ENCODE results near the gene SLC51B. TPM values are rescaled to one million over a fixed set of nuclear protein-coding genes. Genes with fewer than 3 reads are reported as not detected.
A peak's percentile ranks its signal among the peaks of the same experiment; 100 is the strongest.

The SLC51B gene
- total RNA-seq, 2 donors from 2014 or later = not detected

DNA sequence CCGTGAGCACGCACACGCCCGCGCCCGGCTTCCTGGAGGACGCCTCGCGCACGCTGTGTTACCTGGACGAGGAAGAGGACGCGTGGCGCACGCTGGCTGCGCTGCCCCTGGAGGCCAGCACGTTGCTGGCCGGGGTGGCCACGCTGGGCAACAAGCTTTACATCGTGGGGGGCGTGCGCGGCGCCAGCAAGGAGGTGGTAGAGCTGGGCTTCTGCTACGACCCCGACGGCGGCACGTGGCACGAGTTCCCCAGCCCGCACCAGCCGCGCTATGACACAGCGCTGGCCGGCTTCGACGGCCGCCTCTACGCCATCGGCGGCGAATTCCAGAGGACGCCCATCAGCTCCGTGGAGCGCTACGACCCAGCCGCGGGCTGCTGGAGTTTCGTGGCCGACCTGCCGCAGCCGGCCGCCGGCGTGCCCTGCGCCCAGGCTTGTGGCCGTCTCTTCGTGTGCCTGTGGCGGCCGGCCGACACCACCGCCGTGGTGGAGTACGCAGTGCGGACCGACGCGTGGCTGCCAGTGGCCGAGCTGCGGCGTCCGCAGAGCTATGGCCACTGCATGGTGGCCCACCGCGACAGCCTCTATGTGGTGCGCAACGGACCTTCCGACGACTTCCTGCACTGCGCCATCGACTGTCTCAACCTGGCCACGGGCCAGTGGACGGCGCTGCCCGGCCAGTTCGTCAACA, 32.2 kb downstream of the SLC51B start:
- no peak for ATAC-seq (ENCODE audit: insufficient number of reproducible peaks, low FRiP score, low read depth)
- no peaks in the 10 kb centered on the region for H3K36me3 ChIP-seq
- no peaks in the 10 kb centered on the region for H3K9me3 ChIP-seq
- H3K4me3 ChIP-seq = peak overlapping the region; percentile 21
- peak overlapping the region; percentile 80 to 91 for H3K27ac ChIP-seq
- no peaks in the 10 kb centered on the region for H3K27me3 ChIP-seq (replicated peaks; ENCODE audit: insufficient read depth)
- TF ChIP-seq, protein P1, sequence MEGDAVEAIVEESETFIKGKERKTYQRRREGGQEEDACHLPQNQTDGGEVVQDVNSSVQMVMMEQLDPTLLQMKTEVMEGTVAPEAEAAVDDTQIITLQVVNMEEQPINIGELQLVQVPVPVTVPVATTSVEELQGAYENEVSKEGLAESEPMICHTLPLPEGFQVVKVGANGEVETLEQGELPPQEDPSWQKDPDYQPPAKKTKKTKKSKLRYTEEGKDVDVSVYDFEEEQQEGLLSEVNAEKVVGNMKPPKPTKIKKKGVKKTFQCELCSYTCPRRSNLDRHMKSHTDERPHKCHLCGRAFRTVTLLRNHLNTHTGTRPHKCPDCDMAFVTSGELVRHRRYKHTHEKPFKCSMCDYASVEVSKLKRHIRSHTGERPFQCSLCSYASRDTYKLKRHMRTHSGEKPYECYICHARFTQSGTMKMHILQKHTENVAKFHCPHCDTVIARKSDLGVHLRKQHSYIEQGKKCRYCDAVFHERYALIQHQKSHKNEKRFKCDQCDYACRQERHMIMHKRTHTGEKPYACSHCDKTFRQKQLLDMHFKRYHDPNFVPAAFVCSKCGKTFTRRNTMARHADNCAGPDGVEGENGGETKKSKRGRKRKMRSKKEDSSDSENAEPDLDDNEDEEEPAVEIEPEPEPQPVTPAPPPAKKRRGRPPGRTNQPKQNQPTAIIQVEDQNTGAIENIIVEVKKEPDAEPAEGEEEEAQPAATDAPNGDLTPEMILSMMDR (IDR thresholded peaks at IDR 0.05) = no peak
- no peak for DNase-seq (ENCODE audit: low spot score)
- H3K4me1 ChIP-seq (ENCODE audit: control insufficient read depth in 1 of 2, low read depth in 2 of 2) = peaks cover 31 to 81% of the 10 kb centered on the region in 2 donors

DNA sequence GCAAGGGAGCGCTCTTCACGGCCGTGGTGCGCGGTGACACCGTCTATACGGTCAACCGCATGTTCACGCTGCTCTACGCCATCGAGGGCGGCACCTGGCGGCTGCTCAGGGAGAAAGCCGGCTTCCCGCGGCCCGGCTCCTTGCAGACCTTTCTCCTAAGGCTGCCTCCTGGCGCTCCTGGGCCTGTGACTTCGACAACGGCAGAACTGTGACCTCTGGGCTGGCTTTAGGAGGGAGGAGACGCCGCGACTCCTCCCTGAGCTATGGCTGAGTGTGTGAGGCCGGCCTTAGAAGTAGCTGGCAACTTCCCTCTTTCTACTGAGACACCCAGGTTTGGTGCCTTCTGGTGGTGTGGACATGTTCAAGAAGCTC, 32.8 kb downstream of the SLC51B start:
- TF ChIP-seq, protein P1 (IDR thresholded peaks at IDR 0.05) = peak; percentile 55
- H3K36me3 ChIP-seq = no peaks in the 10 kb centered on the region
- DNase-seq (ENCODE audit: low spot score) (no peak), ATAC-seq (ENCODE audit: insufficient number of reproducible peaks, low FRiP score, low read depth) (no peak)
- no peaks in the 10 kb centered on the region for H3K9me3 ChIP-seq
- H3K4me3 ChIP-seq = peak overlapping the region; percentile 21
- peaks cover 33 to 81% of the 10 kb centered on the region in 2 donors for H3K4me1 ChIP-seq (ENCODE audit: control insufficient read depth in 1 of 2, low read depth in 2 of 2)
- H3K27me3 ChIP-seq (replicated peaks; ENCODE audit: insufficient read depth) = no peaks in the 10 kb centered on the region
- H3K27ac ChIP-seq = peak overlapping the region; percentile 33 to 91

DNA sequence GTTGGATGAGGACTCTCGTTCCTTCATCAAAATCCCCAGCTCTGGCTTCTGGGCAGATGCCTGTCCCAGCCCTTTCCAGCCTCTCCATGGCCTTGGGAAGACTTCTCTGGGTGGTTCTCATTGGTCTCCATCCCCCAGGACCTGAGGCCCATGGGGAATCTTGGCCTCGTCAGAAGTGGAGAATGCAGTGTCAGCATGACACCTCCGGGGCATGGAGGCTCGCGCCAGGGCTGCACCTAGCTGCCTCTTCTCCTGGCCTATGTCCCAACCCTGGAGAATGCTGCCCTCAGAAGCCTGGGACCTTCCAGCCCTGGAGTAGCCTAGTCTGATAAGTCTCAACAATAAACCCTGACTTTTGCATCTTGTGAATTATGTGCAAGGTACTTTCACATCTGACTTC, 34.4 kb downstream of the SLC51B start:
- ATAC-seq (ENCODE audit: insufficient number of reproducible peaks, low FRiP score, low read depth) = no peak
- Histone ChIP-seq H3K36me3 (no peaks in the 10 kb centered on the region), H3K9me3 (no peaks in the 10 kb centered on the region), H3K4me3 (no peak overlapping the region), H3K27me3 (replicated peaks; ENCODE audit: insufficient read depth) (no peaks in the 10 kb centered on the region), H3K27ac (peak overlapping the region; percentile 5 to 20), H3K4me1 (ENCODE audit: control insufficient read depth in 1 of 2, low read depth in 2 of 2) (peaks cover 42 to 88% of the 10 kb centered on the region in 2 donors)
- DNase-seq (ENCODE audit: low spot score) = no peak
- TF ChIP-seq, protein P1 (IDR thresholded peaks at IDR 0.05) = no peak

DNA sequence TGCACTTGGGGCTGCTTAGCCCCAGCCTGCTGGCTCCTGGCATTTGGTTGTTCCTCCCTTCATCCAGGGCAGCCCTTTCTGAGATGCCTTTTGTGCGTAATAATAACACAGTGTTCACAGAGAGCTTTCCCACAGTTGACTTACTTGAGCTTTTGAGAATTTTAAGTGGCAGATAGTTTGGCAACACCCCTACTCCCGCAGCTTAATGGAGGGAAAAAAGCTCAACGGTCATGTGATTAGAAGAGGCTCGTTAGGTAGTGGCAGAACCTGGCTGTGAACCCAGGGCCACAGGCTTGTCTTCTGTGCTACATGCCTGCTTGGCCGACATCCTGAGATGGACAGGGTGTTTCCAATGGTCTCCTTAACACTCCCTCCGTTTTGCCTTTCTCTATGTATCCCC, 36.1 kb downstream of the SLC51B start:
- Histone ChIP-seq H3K4me1 (ENCODE audit: control insufficient read depth in 1 of 2, low read depth in 2 of 2) (peaks cover 56 to 100% of the 10 kb centered on the region in 2 donors), H3K27me3 (replicated peaks; ENCODE audit: insufficient read depth) (no peaks in the 10 kb centered on the region), H3K9me3 (no peaks in the 10 kb centered on the region), H3K4me3 (no peak overlapping the region), H3K36me3 (no peaks in the 10 kb centered on the region), H3K27ac (peak overlapping the region; percentile 96 to 99)
- ATAC-seq (ENCODE audit: insufficient number of reproducible peaks, low FRiP score, low read depth) (no peak), DNase-seq (ENCODE audit: low spot score) (no peak)
- TF ChIP-seq, protein P1 (IDR thresholded peaks at IDR 0.05) = no peak

DNA sequence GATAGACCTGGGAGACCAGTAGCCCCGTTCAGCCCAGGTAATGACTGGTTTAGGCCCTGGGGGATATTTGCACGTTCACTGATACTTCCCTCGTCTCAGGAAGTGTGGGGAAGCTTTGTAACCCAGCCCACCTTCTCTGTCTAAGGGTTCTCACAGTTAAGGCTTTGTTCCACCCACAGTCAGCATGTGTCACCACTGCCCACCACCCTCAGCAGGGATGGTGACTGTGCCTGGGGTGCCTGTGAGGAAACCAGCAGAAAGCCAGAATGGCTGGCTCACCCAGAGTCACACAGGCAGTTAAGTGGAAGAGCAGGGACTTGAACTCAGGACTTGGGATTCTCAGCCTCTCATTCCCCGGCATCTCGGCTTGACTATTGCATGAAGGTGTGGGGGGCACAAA, 36.6 kb downstream of the SLC51B start:
- Histone ChIP-seq H3K4me3 (no peak overlapping the region), H3K36me3 (no peaks in the 10 kb centered on the region), H3K27me3 (replicated peaks; ENCODE audit: insufficient read depth) (no peaks in the 10 kb centered on the region), H3K9me3 (no peaks in the 10 kb centered on the region), H3K4me1 (ENCODE audit: control insufficient read depth in 1 of 2, low read depth in 2 of 2) (peaks cover 54 to 100% of the 10 kb centered on the region in 2 donors), H3K27ac (peak overlapping the region; percentile 96 to 99)
- TF ChIP-seq, protein P1 (IDR thresholded peaks at IDR 0.05) = no peak
- ATAC-seq (ENCODE audit: insufficient number of reproducible peaks, low FRiP score, low read depth) (no peak), DNase-seq (ENCODE audit: low spot score) (no peak)

Data from thoracic aorta (tissue), 2 donors.